ENCODE results near the gene HOXA6.

Gene HOXA6

GRCh38 chr7:27105301-27106031, 42.1 kb downstream of the HOXA6 start:
- H3K4me1 ChIP-seq = no peaks in the 10 kb centered on the region
- H3K4me2 ChIP-seq = no peak overlapping the region
- H4K20me1 ChIP-seq = no peaks in the 10 kb centered on the region
- no peaks in the 10 kb centered on the region for H3K27me3 ChIP-seq
- peaks cover 31 to 77% (median 55%) of the 10 kb centered on the region in 11 experiments for H3K9me3 ChIP-seq (replicated peaks in 1 of 11)
- TF ChIP-seq Cebpa-rat (IDR thresholded peaks at IDR 0.05) = no peak
- no peak overlapping the region for H3K27ac ChIP-seq
- no peak overlapping the region for H3K4me3 ChIP-seq
- no peaks in the 10 kb centered on the region; a peak in 1 of 22 replicates for H3K36me3 ChIP-seq
- no peak overlapping the region for H3K9ac ChIP-seq

GRCh38 chr7:27104341-27105058, 43.1 kb downstream of the HOXA6 start:
- peaks cover 27 to 68% (median 52%) of the 10 kb centered on the region in 11 experiments for H3K9me3 ChIP-seq (replicated peaks in 1 of 11)
- no peaks in the 10 kb centered on the region for H3K27me3 ChIP-seq
- H3K36me3 ChIP-seq = no peaks in the 10 kb centered on the region; a peak in 1 of 22 replicates
- H3K9ac ChIP-seq = no peak overlapping the region
- no peaks in the 10 kb centered on the region for H4K20me1 ChIP-seq
- H3K4me3 ChIP-seq = no peak overlapping the region
- no peaks in the 10 kb centered on the region for H3K4me1 ChIP-seq
- no peak for TF ChIP-seq Cebpa-rat (IDR thresholded peaks at IDR 0.05)
- H3K27ac ChIP-seq = no peak overlapping the region
- H3K4me2 ChIP-seq = no peak overlapping the region

- no peak for TF ChIP-seq Cebpa-rat (IDR thresholded peaks at IDR 0.05)
- Histone ChIP-seq H3K4me1 (no peaks in the 10 kb centered on the region), H4K20me1 (no peaks in the 10 kb centered on the region), H3K4me2 (no peak overlapping the region), H3K27me3 (peaks cover 0 to 6% (median 0%) of the 10 kb centered on the region in 11 experiments; a peak in 4 of 22 replicates), H3K36me3 (no peaks in the 10 kb centered on the region; a peak in 1 of 22 replicates), H3K9ac (no peak overlapping the region), H3K27ac (no peak overlapping the region), H3K9me3 (replicated peaks in 1 of 11) (peaks cover 33 to 64% (median 51%) of the 10 kb centered on the region in 11 experiments), H3K4me3 (no peak overlapping the region)
Measured at GRCh38 chr7:27103489-27104226, 43.9 kb downstream of the HOXA6 start.

GRCh38 chr7:27102581-27103442, 44.8 kb downstream of the HOXA6 start, which contains the start of gene HOXA2:
TSS of gene HOXA2 (minus strand) at chr7:27102683. CDS start at chr7:27102500, 183 bp downstream.
- Histone ChIP-seq H3K36me3 (no peaks in the 10 kb centered on the region; a peak in 1 of 22 replicates), H3K27me3 (peaks cover 0 to 12% (median 0%) of the 10 kb centered on the region in 11 experiments; a peak in 6 of 22 replicates), H3K9ac (no peak within 1 kb of the TSS), H3K4me2 (no peak within 1 kb of the TSS), H4K20me1 (no peaks in the 10 kb centered on the region), H3K27ac (no peak within 1 kb of the TSS), H3K4me1 (no peaks in the 10 kb centered on the region), H3K4me3 (no peak within 1 kb of the TSS), H3K9me3 (replicated peaks in 1 of 11) (peaks cover 36 to 64% (median 50%) of the 10 kb centered on the region in 11 experiments)
- no peak for TF ChIP-seq Cebpa-rat (IDR thresholded peaks at IDR 0.05)

GRCh38 chr7:27101957-27102580, 45.5 kb downstream of the HOXA6 start:
- no peaks in the 10 kb centered on the region; a peak in 1 of 22 replicates for H3K36me3 ChIP-seq
- no peak overlapping the region for H3K27ac ChIP-seq
- H3K4me1 ChIP-seq = no peaks in the 10 kb centered on the region; a peak in 1 of 20 replicates
- H4K20me1 ChIP-seq = no peaks in the 10 kb centered on the region
- no peak overlapping the region for H3K9ac ChIP-seq
- H3K9me3 ChIP-seq (replicated peaks in 1 of 11) = peaks cover 30 to 63% (median 46%) of the 10 kb centered on the region in 11 experiments
- H3K4me3 ChIP-seq = no peak overlapping the region
- no peak for TF ChIP-seq Cebpa-rat (IDR thresholded peaks at IDR 0.05)
- H3K4me2 ChIP-seq = no peak overlapping the region
- H3K27me3 ChIP-seq = peaks cover 0 to 14% (median 0%) of the 10 kb centered on the region in 11 experiments; a peak in 6 of 22 replicates

- Histone ChIP-seq H3K9me3 (replicated peaks in 1 of 11) (peaks cover 30 to 64% (median 46%) of the 10 kb centered on the region in 11 experiments), H3K36me3 (no peaks in the 10 kb centered on the region), H3K9ac (no peak overlapping the region), H3K27ac (no peak overlapping the region), H4K20me1 (no peaks in the 10 kb centered on the region), H3K4me3 (no peak overlapping the region), H3K4me2 (no peak overlapping the region), H3K4me1 (no peaks in the 10 kb centered on the region; a peak in 1 of 20 replicates), H3K27me3 (peaks cover 0 to 14% (median 0%) of the 10 kb centered on the region in 11 experiments; a peak in 6 of 22 replicates)
- TF ChIP-seq Cebpa-rat (IDR thresholded peaks at IDR 0.05) = no peak
Measured at GRCh38 chr7:27101171-27101956, 46.2 kb downstream of the HOXA6 start.

GRCh38 chr7:27100694-27101170, 46.8 kb downstream of the HOXA6 start:
- Histone ChIP-seq H3K4me2 (no peak overlapping the region), H3K9me3 (replicated peaks in 1 of 11) (peaks cover 31 to 64% (median 47%) of the 10 kb centered on the region in 11 experiments), H4K20me1 (no peaks in the 10 kb centered on the region), H3K36me3 (no peaks in the 10 kb centered on the region), H3K4me3 (no peak overlapping the region), H3K9ac (no peak overlapping the region), H3K27ac (no peak overlapping the region), H3K4me1 (no peaks in the 10 kb centered on the region; a peak in 1 of 20 replicates), H3K27me3 (peaks cover 0 to 14% (median 0%) of the 10 kb centered on the region in 11 experiments; a peak in 6 of 22 replicates)
- no peak for TF ChIP-seq Cebpa-rat (IDR thresholded peaks at IDR 0.05)
